Activated CD8-positive, alpha-beta memory T cell treated with anti-CD3 and anti-CD28 coated beads, Interleukin-2, amount 50 U/mL, for 1 hour (primary cell): ENCODE results near the gene CHST5.
"Not testable (repeated sequence)": the region's sequence is repeated elsewhere in the genome, so short reads cannot be mapped to it uniquely, and the experiment has no call there.

Source experiments
- DNase-seq: peaks from one replicate; pipeline ENCODE4 v3.0.0-alpha.2; 2020; ENCODE audit errors: extremely low read depth

CHST5 gene

GRCh38 chr16:75506107-75506506 lies 29.8 kb downstream of the CHST5 start:
- DNase-seq = no peak

- DNase-seq = no peak
Measured at GRCh38 chr16:75503801-75504200, 32.1 kb downstream of the CHST5 start.

GRCh38 chr16:75502916-75503605 lies 32.8 kb downstream of the CHST5 start:
- DNase-seq = no peak

- DNase-seq = not testable (repeated sequence)
Measured at GRCh38 chr16:75501820-75502219, 34.1 kb downstream of the CHST5 start.

- no peak for DNase-seq
Measured at GRCh38 chr16:75501359-75501758, 34.5 kb downstream of the CHST5 start.

- DNase-seq = not testable (repeated sequence)
Measured at GRCh38 chr16:75498605-75499322, 37.1 kb downstream of the CHST5 start.

GRCh38 chr16:75497558-75497957 lies 38.4 kb downstream of the CHST5 start:
- DNase-seq = no peak

GRCh38 chr16:75495076-75495674 lies 40.7 kb downstream of the CHST5 start, which contains the start of gene CHST6:
TSS of gene CHST6 (minus strand) at chr16:75495441. CDS start at chr16:75479828, 15,613 bp downstream.
- no peak for DNase-seq

GRCh38 chr16:75494661-75495075 lies 41.2 kb downstream of the CHST5 start:
- DNase-seq = no peak

GRCh38 chr16:75494184-75494583 lies 41.7 kb downstream of the CHST5 start:
- DNase-seq = no peak

- no peak for DNase-seq
Measured at GRCh38 chr16:75491876-75492275, 44.0 kb downstream of the CHST5 start.

GRCh38 chr16:75488322-75488721 lies 47.6 kb downstream of the CHST5 start:
- DNase-seq = no peak

- DNase-seq = no peak
Measured at GRCh38 chr16:75486676-75487313, 49.1 kb downstream of the CHST5 start.

- DNase-seq = no peak
Measured at GRCh38 chr16:75486014-75486675, 49.8 kb downstream of the CHST5 start.

GRCh38 chr16:75485230-75486013 lies 50.5 kb downstream of the CHST5 start:
- no peak for DNase-seq

- no peak for DNase-seq
Measured at GRCh38 chr16:75483222-75483621, 52.7 kb downstream of the CHST5 start.

- no peak for DNase-seq
Measured at GRCh38 chr16:75482434-75483205, 53.3 kb downstream of the CHST5 start.

GRCh38 chr16:75481475-75481874 lies 54.4 kb downstream of the CHST5 start:
- no peak for DNase-seq

GRCh38 chr16:75479421-75479990 lies 56.4 kb downstream of the CHST5 start:
- DNase-seq = no peak
